GM12878 (cell line): Measurements from ENCODE around the gene MSANTD2. TPM values are rescaled to one million over a fixed set of nuclear protein-coding genes. Genes with fewer than 3 reads are reported as not detected.

Experiments used
- DPF2 ChIP-seq: fragments of 450-650 bp; IDR thresholded peaks from 2 replicates; pipeline ENCODE4 v1.6.1; 2017; ENCODE audit warnings: mild to moderate bottlenecking
- EP300 ChIP-seq, 2 experiments: fragments of 150-350 bp in 1 of 2; IDR thresholded peaks; 2 replicates each; pipeline ENCODE4 v1.6.1; 2011 to 2012; ENCODE audit warnings: low read depth in 2 of 2, low read length in 2 of 2, borderline replicate concordance in 1 of 2, improper control_type of control experiment in 1 of 2, inconsistent platforms in 1 of 2; ENCODE audit not compliant: control insufficient read depth in 1 of 2
- ESRRA ChIP-seq: IDR thresholded peaks from 2 replicates; pipeline ENCODE4 v1.6.1; 2012; ENCODE audit warnings: mild to moderate bottlenecking, low read length, improper control_type of control experiment
- HCFC1 ChIP-seq: fragments of 150-350 bp; IDR thresholded peaks from 2 replicates; pipeline ENCODE4 v1.6.1; 2014; ENCODE audit warnings: low read length
- JUNB ChIP-seq: IDR thresholded peaks from 2 replicates; pipeline ENCODE4 v1.6.1; 2016; ENCODE audit warnings: antibody characterized with exemption, mild to moderate bottlenecking
- LARP7 ChIP-seq: fragments of 450-650 bp; IDR thresholded peaks from 2 replicates; pipeline ENCODE4 v1.6.1; 2017; ENCODE audit warnings: mild to moderate bottlenecking
- MEF2B ChIP-seq: fragments of 450-650 bp; IDR thresholded peaks from 2 replicates; pipeline ENCODE4 v1.6.1; 2018; ENCODE audit warnings: mild to moderate bottlenecking, moderate library complexity; ENCODE audit not compliant: partially characterized antibody, poor library complexity, severe bottlenecking
- NBN ChIP-seq: fragments of 450-650 bp; IDR thresholded peaks from 2 replicates; pipeline ENCODE4 v1.6.1; 2016
- NFYA ChIP-seq: IDR thresholded peaks from 2 replicates; pipeline ENCODE4 v1.6.1; 2011; ENCODE audit warnings: low read depth, mild to moderate bottlenecking, low read length, improper control_type of control experiment, borderline replicate concordance
- NR2C1 ChIP-seq: fragments of 450-650 bp; IDR thresholded peaks from 2 replicates; pipeline ENCODE4 v1.6.1; 2017; ENCODE audit warnings: antibody characterized with exemption, mild to moderate bottlenecking, moderate library complexity
- RCOR1 ChIP-seq: conservative IDR thresholded peaks from 2 replicates; pipeline ENCODE4 v1.6.1; 2012; ENCODE audit warnings: low read depth, low read length, improper control_type of control experiment
- SMC3 ChIP-seq: IDR thresholded peaks from 2 replicates; pipeline ENCODE4 v1.6.1; 2011; ENCODE audit warnings: low read length, improper control_type of control experiment, borderline replicate concordance
- SP1 ChIP-seq: IDR thresholded peaks from one replicate; pipeline ENCODE4 v1.6.1; 2011; ENCODE audit warnings: low read depth, low read length
- SUPT20H ChIP-seq: IDR thresholded peaks from 2 replicates; pipeline ENCODE4 v1.6.1; 2011; ENCODE audit warnings: low read depth, mild to moderate bottlenecking, low read length, moderate library complexity, borderline replicate concordance; ENCODE audit not compliant: control insufficient read depth
- TARDBP ChIP-seq: IDR thresholded peaks from 2 replicates; pipeline ENCODE4 v1.6.1; 2016; ENCODE audit warnings: borderline replicate concordance
- WRNIP1 ChIP-seq: IDR thresholded peaks from 2 replicates; pipeline ENCODE4 v1.6.1; 2011; ENCODE audit warnings: low read depth, low read length, improper control_type of control experiment, borderline replicate concordance
- ZNF274 ChIP-seq: IDR thresholded peaks from one replicate; pipeline ENCODE4 v1.8.0; 2011; ENCODE audit not compliant: insufficient read length, insufficient read depth
- polyA plus RNA-seq, 11 experiments: library from polyadenylated mRNA; depleted of rRNA in 4 of 11; unstranded in 6 of 11; stranded (reverse) in 5 of 11; fragments of >200 nt; fragmentation: Nextera tagmentation in 4 of 11; fragmentation: Illumina TruSeq in 1 of 11; extraction: Ambion mirVana in 4 of 11; extraction: Trizol in 1 of 11; gene quantifications; 1 replicate in 1 of 11; 2 replicates in 10 of 11; pipeline versions ENCODE4 v1.2.1 to v1.2.3, GENCODE V29; 2011 to 2016; ENCODE audit warnings: inconsistent platforms in 2 of 11, missing spikeins in 2 of 11, low read depth in 1 of 11
- total RNA-seq, 4 experiments: library from RNA; depleted of rRNA in 3 of 4; stranded (reverse); fragments of >200 nt in 3 of 4; fragmentation: Illumina TruSeq in 1 of 4; extraction: Trizol in 1 of 4; gene quantifications; 2 replicates each; pipeline versions ENCODE4 v1.2.1 to v1.2.3, GENCODE V29; 2013 to 2021
- TF ChIP-seq, protein P1 (sequence below): IDR thresholded peaks from 2 replicates; pipeline ENCODE4 v1.6.1; 2011; ENCODE audit warnings: mild to moderate bottlenecking, low read depth, low read length, moderate library complexity; ENCODE audit not compliant: insufficient replicate concordance
- TF ChIP-seq, protein P2 (sequence below): fragments of 450-650 bp; IDR thresholded peaks from 2 replicates; pipeline ENCODE4 v1.6.1; 2017; ENCODE audit warnings: mild to moderate bottlenecking, moderate library complexity
- TF ChIP-seq, protein P3 (sequence below): IDR thresholded peaks from 2 replicates; pipeline ENCODE4 v1.6.1; 2011; ENCODE audit warnings: borderline replicate concordance, low read depth, mild to moderate bottlenecking, moderate library complexity, mixed read lengths, low read length; ENCODE audit not compliant: insufficient read depth; ENCODE audit errors: extremely low read length
- TF ChIP-seq, protein P4 (sequence below): fragments of 450-650 bp; formaldehyde crosslinking; IDR thresholded peaks from 2 replicates; pipeline ENCODE4 v1.4.0; 2022; ENCODE audit warnings: mild to moderate bottlenecking, moderate library complexity

Gene MSANTD2
- total and polyA plus RNA-seq, 10 of the 15 experiments (the other 5 are each of a cell fraction or from before 2014, with no cell fraction given), result 3.0 to 12.4 (median 8.0) TPM

DNA sequence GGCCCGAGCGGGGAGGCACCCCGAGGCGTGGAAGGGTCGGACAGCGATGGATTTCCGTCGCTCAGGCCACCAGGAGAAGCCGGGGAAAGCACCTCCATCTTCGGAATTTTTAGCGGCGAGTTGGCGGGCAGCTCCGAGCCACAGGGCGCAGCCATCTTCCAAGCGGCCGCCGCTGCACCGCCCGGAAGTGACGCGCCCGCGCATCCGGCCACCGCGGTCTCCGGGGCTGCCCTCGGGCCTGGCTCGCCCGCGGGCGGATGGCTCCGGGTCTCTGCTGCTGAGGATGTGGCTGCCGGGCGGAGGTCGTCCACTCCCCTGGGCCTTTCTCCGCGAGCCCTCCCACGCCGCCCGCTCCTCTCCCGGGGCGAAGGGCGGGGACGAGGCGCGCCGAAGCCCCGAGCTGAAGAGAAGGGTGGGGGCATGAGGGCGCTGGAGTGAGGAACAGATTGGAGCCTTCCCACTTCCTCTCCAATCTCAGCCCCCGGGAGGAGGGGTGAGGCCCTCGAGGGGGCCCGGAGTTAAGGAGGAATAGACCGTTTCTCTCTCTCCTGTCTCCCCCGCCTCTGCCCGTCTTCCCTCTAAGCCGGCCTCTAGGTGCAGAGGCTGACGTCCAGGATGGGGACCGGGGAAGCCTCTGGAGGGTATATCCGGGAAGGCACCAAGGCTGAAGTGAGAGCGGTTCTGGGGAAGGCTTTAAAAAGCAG lies at the start of gene MSANTD2 (continued):
- TF ChIP-seq, protein P1, sequence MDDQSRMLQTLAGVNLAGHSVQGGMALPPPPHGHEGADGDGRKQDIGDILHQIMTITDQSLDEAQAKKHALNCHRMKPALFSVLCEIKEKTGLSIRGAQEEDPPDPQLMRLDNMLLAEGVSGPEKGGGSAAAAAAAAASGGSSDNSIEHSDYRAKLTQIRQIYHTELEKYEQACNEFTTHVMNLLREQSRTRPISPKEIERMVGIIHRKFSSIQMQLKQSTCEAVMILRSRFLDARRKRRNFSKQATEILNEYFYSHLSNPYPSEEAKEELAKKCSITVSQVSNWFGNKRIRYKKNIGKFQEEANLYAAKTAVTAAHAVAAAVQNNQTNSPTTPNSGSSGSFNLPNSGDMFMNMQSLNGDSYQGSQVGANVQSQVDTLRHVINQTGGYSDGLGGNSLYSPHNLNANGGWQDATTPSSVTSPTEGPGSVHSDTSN, result peak; percentile 2
- TF ChIP-seq, protein P2, sequence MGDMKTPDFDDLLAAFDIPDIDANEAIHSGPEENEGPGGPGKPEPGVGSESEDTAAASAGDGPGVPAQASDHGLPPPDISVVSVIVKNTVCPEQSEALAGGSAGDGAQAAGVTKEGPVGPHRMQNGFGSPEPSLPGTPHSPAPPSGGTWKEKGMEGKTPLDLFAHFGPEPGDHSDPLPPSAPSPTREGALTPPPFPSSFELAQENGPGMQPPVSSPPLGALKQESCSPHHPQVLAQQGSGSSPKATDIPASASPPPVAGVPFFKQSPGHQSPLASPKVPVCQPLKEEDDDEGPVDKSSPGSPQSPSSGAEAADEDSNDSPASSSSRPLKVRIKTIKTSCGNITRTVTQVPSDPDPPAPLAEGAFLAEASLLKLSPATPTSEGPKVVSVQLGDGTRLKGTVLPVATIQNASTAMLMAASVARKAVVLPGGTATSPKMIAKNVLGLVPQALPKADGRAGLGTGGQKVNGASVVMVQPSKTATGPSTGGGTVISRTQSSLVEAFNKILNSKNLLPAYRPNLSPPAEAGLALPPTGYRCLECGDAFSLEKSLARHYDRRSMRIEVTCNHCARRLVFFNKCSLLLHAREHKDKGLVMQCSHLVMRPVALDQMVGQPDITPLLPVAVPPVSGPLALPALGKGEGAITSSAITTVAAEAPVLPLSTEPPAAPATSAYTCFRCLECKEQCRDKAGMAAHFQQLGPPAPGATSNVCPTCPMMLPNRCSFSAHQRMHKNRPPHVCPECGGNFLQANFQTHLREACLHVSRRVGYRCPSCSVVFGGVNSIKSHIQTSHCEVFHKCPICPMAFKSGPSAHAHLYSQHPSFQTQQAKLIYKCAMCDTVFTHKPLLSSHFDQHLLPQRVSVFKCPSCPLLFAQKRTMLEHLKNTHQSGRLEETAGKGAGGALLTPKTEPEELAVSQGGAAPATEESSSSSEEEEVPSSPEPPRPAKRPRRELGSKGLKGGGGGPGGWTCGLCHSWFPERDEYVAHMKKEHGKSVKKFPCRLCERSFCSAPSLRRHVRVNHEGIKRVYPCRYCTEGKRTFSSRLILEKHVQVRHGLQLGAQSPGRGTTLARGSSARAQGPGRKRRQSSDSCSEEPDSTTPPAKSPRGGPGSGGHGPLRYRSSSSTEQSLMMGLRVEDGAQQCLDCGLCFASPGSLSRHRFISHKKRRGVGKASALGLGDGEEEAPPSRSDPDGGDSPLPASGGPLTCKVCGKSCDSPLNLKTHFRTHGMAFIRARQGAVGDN, result peak; percentile 72
- TF ChIP-seq SP1 (no peak), SMC3 (no peak), MEF2B (peak; percentile 25), EP300 (IDR thresholded peaks at IDR 0.05; ENCODE audit: borderline replicate concordance in 1 of 2, control insufficient read depth in 1 of 2, low read depth in 2 of 2, low read length in 2 of 2) (0 out of 4 replicates have a peak, but pooled peaks of 1 of the 2 experiments have one; percentile 15), LARP7 (peak; percentile 74; the same call in 1 of the 2 replicates), ESRRA (no peak), JUNB (no peak), ZNF274 (no peak), NR2C1 (no peak), DPF2 (peak; percentile 75), RCOR1 (no peak), WRNIP1 (no peak), NBN (peak; percentile 78), SUPT20H (no peak), TARDBP (no peak; the same call in 1 of the 2 replicates), HCFC1 (peak; percentile 43; the same call in 1 of the 2 replicates), NFYA (no peak)
- TF ChIP-seq, protein P3, sequence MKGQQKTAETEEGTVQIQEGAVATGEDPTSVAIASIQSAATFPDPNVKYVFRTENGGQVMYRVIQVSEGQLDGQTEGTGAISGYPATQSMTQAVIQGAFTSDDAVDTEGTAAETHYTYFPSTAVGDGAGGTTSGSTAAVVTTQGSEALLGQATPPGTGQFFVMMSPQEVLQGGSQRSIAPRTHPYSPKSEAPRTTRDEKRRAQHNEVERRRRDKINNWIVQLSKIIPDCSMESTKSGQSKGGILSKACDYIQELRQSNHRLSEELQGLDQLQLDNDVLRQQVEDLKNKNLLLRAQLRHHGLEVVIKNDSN, result no peak
- TF ChIP-seq, protein P4, sequence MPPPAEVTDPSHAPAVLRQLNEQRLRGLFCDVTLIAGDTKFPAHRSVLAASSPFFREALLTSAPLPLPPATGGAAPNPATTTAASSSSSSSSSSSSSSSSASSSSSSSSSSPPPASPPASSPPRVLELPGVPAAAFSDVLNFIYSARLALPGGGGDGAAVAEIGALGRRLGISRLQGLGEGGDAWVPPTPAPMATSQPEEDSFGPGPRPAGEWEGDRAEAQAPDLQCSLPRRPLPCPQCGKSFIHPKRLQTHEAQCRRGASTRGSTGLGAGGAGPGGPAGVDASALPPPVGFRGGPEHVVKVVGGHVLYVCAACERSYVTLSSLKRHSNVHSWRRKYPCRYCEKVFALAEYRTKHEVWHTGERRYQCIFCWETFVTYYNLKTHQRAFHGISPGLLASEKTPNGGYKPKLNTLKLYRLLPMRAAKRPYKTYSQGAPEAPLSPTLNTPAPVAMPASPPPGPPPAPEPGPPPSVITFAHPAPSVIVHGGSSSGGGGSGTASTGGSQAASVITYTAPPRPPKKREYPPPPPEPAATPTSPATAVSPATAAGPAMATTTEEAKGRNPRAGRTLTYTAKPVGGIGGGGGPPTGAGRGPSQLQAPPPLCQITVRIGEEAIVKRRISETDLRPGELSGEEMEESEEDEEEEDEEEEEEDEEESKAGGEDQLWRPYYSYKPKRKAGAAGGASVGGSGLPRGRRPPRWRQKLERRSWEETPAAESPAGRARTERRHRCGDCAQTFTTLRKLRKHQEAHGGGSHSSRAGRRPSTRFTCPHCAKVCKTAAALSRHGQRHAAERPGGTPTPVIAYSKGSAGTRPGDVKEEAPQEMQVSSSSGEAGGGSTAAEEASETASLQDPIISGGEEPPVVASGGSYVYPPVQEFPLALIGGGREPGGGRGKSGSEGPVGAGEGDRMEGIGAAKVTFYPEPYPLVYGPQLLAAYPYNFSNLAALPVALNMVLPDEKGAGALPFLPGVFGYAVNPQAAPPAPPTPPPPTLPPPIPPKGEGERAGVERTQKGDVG (CRISPR knock-in tag), result no peak
